T-helper 1 cell treated with Interleukin-12 subunit alpha and Interleukin-12 subunit beta and Interleukin-4 antibody, amounts not matched to agents 30 μg/mL and 1 μg/mL, for 36 hours (primary cell): ENCODE results near the gene SIK3.

ENCODE experiments used
- H3K27ac Mint-ChIP-seq: one replicate; pipeline ENCODE4 v1.8.0; 2021; ENCODE audit warnings: mild to moderate bottlenecking, mixed read lengths
- H3K27me3 Mint-ChIP-seq: one replicate; pipeline ENCODE4 v1.8.0; 2021; ENCODE audit warnings: low read depth, mixed read lengths
- H3K36me3 Mint-ChIP-seq: one replicate; pipeline ENCODE4 v1.8.0; 2021; ENCODE audit warnings: low read depth, mixed read lengths
- H3K4me1 Mint-ChIP-seq: one replicate; pipeline ENCODE4 v1.8.0; 2021; ENCODE audit warnings: low read depth, mixed read lengths
- H3K4me3 Mint-ChIP-seq: one replicate; pipeline ENCODE4 v1.8.0; 2021; ENCODE audit warnings: mild to moderate bottlenecking, moderate library complexity, mixed read lengths
- H3K9me3 Mint-ChIP-seq: one replicate; pipeline ENCODE4 v1.8.0; 2021; ENCODE audit warnings: mixed read lengths

The SIK3 gene

DNA sequence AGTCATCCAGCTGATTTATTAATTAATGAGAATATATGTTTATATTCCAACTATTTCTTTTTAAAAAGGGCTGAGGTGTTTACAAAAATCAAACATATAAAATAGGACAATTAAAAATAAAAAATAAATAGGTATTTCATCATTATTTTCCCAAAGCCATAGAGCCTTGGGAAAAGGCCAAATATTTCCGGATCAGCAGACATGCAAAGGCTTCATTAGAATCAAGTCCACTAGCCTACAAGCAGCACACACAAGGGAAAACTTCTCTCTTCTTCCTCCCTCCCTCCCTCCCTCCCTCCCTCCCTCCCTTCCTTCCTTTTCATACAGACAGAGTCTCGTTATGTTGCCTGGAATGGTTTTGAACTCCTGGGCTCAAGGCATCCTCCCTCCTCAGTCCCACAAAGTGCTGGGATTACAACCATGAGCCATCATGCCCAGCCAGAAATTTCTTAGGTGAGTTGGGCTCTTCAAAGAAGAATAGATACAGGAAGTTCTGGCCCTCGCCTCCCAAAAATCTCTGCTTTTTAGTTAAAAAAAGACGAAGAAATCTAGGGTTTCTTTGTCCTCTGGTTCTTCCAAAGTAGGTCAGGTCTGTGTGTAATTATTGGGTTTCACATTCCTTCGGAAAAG lies 121.2 kb downstream of the SIK3 start:
- Mint-ChIP-seq H3K9me3 (no peaks in the 10 kb centered on the region), H3K27me3 (no peaks in the 10 kb centered on the region), H3K27ac (no peak overlapping the region), H3K4me1 (peaks cover 32% of the 10 kb centered on the region), H3K36me3 (no peaks in the 10 kb centered on the region), H3K4me3 (no peak overlapping the region)

DNA sequence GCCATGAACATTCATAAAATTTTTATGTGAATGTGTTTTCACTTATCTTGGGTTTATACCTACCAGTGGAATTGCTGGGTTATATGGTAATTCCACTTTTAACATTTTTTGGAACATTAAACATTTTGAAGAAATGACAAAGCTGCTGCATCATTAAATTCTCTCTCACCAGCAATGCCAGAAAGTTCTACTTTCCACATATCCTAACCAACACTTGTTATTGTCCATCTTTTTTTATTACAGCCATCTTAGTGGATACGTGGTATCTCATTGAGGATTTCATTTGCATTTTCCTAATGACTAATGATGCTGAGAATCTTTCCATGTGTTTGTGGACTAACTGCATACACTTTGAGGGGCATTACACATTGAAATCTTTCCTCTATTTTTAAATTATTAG lies 122.6 kb downstream of the SIK3 start:
- no peaks in the 10 kb centered on the region for H3K36me3 Mint-ChIP-seq
- peaks cover 23% of the 10 kb centered on the region for H3K4me1 Mint-ChIP-seq
- no peak overlapping the region for H3K4me3 Mint-ChIP-seq
- no peak overlapping the region for H3K27ac Mint-ChIP-seq
- H3K27me3 Mint-ChIP-seq = no peaks in the 10 kb centered on the region
- no peaks in the 10 kb centered on the region for H3K9me3 Mint-ChIP-seq

DNA sequence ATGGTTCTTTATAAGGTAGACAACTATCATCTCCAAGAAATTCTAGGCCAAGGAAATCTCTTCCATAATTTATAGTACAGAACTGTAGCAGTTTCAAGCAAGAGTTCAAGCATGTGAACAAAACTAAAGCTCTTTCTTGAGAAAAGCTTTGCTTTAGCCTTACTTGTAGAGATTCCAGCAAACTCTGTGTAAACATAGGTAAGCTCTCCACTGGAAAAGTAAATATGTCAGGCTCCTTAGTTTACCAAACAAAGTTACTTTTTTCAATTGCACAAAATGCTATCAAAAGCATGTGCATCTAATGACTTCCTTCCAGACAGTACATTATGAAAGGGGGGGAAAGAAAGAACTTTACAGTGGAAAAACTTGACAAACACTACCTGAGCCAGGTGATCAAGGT lies 125.0 kb downstream of the SIK3 start:
- H3K27ac Mint-ChIP-seq = no peak overlapping the region
- H3K9me3 Mint-ChIP-seq = no peaks in the 10 kb centered on the region
- H3K4me3 Mint-ChIP-seq = no peak overlapping the region
- no peaks in the 10 kb centered on the region for H3K36me3 Mint-ChIP-seq
- H3K4me1 Mint-ChIP-seq = peaks cover 13% of the 10 kb centered on the region
- no peaks in the 10 kb centered on the region for H3K27me3 Mint-ChIP-seq

DNA sequence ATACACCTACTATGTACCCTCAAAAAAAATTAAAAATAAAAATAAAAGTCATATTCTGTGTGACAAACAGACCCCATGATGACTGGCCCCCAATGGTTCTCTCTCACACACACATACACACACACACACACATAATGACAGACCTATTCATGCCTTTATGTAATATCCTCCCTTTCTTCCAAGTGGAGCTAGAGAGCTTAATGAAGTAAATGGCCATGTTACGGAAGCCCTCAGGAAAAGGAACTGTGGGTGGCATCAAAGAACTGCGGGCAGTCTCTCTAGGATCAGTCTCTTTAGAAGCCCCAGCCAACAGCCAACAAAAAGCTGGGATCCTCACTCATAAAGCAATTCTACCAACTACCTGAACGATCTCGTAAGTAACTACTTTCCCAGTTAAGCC lies 125.5 kb downstream of the SIK3 start:
- peaks cover 12% of the 10 kb centered on the region for H3K4me1 Mint-ChIP-seq
- H3K9me3 Mint-ChIP-seq = no peaks in the 10 kb centered on the region
- H3K4me3 Mint-ChIP-seq = no peak overlapping the region
- H3K27ac Mint-ChIP-seq = no peak overlapping the region
- no peaks in the 10 kb centered on the region for H3K36me3 Mint-ChIP-seq
- no peaks in the 10 kb centered on the region for H3K27me3 Mint-ChIP-seq

DNA sequence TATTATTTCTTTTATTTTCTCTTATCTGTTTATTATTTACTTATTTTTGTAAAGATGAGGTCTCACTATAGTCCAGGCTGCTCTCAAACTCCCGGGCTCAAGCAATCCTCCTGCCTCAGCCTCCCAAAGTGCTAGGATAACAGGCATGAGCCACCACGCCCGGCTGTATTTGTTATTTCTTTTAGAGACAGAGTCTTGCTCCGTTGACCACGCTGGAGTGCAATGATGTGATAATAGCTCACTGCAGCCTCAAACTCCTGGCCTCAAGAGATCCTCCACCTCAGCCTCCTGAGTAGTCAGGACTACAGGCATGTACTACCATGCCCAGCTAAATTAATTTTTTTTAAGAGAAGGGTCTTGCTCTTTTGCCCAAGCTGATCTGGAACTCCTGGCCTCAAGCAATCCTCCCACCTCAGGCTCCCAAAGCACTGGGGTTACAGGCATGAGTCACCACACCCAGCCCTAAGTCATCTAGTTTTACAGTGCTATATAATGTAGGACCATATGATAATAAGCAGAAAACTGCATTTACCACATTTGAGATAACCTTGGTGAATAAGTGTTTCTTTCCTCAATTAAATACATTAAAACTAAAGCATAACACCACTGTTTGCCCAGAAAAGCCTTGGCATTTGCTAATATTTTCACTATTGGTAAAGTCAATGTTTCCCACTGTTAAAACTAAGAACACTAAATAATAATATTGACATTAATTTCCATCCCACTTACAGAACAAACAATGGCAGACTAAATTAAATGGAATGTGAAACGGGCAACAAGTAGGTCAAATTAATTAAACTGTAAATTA lies 127.5 kb downstream of the SIK3 start:
- peaks cover 2% of the 10 kb centered on the region for H3K36me3 Mint-ChIP-seq
- no peak overlapping the region for H3K4me3 Mint-ChIP-seq
- H3K27me3 Mint-ChIP-seq = no peaks in the 10 kb centered on the region
- no peak overlapping the region for H3K27ac Mint-ChIP-seq
- peaks cover 10% of the 10 kb centered on the region for H3K4me1 Mint-ChIP-seq
- no peaks in the 10 kb centered on the region for H3K9me3 Mint-ChIP-seq

DNA sequence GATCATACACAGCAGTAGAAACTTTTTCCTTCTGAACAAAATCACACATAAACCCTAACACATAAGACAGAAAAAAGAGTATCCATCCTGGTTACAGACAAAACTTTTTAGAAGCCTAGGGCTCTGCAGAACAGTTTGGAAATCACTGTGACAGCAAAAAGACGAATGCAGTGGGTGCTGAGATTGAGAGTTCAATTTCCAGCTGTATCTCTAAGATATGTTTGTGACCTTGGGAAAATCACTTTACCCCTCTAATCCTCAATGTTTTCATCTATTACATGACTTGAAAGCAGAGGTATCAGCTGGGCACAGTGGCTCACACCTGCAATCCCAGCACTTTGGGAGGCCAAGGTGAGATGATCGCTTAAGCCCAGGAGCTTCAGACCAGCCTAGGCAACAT lies 128.5 kb downstream of the SIK3 start:
- H3K4me3 Mint-ChIP-seq = no peak overlapping the region
- peaks cover 10% of the 10 kb centered on the region for H3K4me1 Mint-ChIP-seq
- no peaks in the 10 kb centered on the region for H3K27me3 Mint-ChIP-seq
- H3K9me3 Mint-ChIP-seq = no peaks in the 10 kb centered on the region
- H3K27ac Mint-ChIP-seq = no peak overlapping the region
- peaks cover 2% of the 10 kb centered on the region for H3K36me3 Mint-ChIP-seq

DNA sequence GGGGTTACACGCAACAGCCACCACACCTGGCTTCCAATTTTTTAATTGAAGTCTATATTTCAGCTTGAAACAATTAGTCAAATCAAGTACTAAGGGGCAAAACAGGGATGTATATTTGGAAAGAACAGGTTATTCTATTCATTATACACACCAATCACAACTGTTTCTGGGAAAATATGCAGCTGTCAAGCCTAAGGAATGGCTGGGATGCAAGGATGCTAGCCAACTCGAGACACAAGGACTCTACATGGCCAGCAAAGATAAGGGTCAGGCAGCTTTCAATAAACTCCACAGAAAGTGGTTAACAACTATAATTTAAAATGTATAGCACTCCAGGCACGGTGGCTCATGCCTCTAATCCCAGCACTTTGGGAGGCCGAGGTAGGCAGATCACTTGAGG lies 134.0 kb downstream of the SIK3 start:
- Mint-ChIP-seq H3K27me3 (no peaks in the 10 kb centered on the region), H3K27ac (no peak overlapping the region), H3K4me1 (peaks cover 1% of the 10 kb centered on the region), H3K36me3 (peaks cover 2% of the 10 kb centered on the region), H3K4me3 (no peak overlapping the region), H3K9me3 (no peaks in the 10 kb centered on the region)

DNA sequence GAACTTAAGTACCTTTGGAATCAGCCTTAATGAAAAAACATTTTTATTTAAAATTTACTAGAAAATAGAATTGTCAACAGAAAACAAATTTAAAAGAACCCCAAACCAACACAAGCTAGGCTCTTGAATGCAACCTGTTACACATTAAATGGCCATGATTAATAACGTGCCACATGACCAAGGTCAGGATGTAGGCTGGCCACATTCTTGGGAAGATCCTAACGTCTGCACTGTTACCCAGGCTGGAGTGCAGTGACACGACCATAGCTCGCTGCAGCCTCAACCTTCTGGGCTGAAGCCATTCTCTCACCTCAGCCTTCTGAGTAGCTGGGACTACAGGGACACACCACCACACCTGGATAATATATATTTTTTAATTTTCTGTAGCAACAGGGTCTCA lies 134.4 kb downstream of the SIK3 start:
- H3K9me3 Mint-ChIP-seq = no peaks in the 10 kb centered on the region
- peaks cover 2% of the 10 kb centered on the region for H3K36me3 Mint-ChIP-seq
- H3K27ac Mint-ChIP-seq = no peak overlapping the region
- no peaks in the 10 kb centered on the region for H3K27me3 Mint-ChIP-seq
- no peak overlapping the region for H3K4me3 Mint-ChIP-seq
- H3K4me1 Mint-ChIP-seq = peaks cover 1% of the 10 kb centered on the region

DNA sequence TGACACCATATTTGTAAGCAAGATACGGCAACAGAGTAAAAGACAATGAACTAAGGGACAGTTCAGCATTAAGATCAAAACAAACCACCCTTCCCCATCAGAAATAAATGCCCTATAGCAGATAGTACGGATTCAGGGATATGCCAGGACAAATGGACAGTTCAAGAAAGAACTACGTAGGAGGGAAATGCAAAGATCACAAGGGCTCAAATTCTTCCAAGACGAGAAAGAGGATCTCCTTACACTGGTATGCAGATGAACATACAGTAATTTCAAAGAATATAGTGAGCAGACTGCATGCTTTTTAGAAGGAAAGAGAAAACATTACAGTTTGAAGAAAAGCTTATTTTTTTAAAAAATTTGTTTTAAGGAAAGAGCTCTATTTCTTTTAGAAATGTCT lies 136.1 kb downstream of the SIK3 start:
- Mint-ChIP-seq H3K27me3 (no peaks in the 10 kb centered on the region), H3K36me3 (peaks cover 2% of the 10 kb centered on the region), H3K4me3 (no peak overlapping the region), H3K27ac (no peak overlapping the region), H3K4me1 (peaks cover 7% of the 10 kb centered on the region), H3K9me3 (no peaks in the 10 kb centered on the region)

DNA sequence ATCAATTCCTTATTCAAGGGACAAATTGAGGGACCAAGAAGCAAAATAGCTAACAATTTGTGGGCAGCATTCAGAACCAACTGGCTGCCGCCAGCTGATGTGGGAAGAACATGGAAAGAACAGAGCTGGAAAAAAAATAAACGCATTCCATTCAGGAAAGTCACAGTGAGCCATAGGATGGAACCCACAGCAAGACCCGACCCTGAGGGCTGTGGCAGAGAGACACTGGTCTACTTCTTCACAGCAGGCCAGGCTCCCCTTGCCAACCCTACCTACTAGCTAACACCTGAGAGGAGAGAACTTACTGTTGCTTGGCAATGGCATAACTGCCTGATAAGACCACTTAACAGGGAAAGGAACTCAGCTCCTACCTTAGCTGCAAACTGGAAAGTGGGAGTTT lies 137.3 kb downstream of the SIK3 start:
- peaks cover 13% of the 10 kb centered on the region for H3K4me1 Mint-ChIP-seq
- no peaks in the 10 kb centered on the region for H3K27me3 Mint-ChIP-seq
- H3K9me3 Mint-ChIP-seq = no peaks in the 10 kb centered on the region
- H3K4me3 Mint-ChIP-seq = no peak overlapping the region
- peaks cover 8% of the 10 kb centered on the region for H3K36me3 Mint-ChIP-seq
- H3K27ac Mint-ChIP-seq = no peak overlapping the region

DNA sequence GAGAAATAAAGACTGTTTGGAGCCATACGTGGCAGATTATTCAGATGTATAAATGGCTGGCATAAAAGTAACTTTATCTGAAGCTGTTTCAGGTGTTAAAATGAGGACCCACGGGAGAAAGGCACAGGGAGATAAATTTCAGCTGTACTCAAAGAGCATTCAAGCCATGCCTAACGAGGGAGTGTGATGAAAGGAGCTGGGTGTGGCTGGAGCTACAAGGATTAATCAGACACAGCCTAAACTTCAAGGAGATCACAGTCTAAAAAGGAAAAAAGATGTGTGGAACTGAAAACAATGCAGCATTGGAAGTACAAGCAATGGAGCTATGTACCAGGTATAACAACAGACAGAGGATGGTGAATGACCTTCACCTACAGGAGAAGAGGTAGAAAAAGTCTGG lies 140.0 kb downstream of the SIK3 start:
- Mint-ChIP-seq H3K9me3 (no peaks in the 10 kb centered on the region), H3K27ac (no peak overlapping the region), H3K4me3 (no peak overlapping the region), H3K27me3 (no peaks in the 10 kb centered on the region), H3K36me3 (peaks cover 10% of the 10 kb centered on the region), H3K4me1 (peaks cover 16% of the 10 kb centered on the region)

DNA sequence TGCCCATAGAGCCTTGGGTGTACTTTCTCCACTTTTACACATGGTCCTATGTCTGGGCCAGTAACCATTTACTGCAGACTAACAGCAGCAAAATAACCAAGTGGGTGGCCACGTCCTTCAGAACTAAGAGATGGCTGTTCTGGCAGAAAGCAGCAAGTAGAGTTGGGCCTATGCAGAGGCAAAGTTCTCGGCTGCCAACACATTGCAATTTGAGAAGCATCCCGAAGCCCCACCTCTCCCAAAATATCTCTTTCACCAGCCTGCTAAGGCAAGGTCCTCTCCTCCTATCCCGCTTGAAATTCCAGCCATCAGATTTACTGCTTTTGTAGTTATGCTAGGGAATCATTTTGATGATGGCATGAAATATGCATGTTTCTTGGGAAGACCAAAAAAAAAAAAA lies 142.3 kb downstream of the SIK3 start:
- H3K36me3 Mint-ChIP-seq = peaks cover 12% of the 10 kb centered on the region
- no peak overlapping the region for H3K27ac Mint-ChIP-seq
- H3K4me3 Mint-ChIP-seq = no peak overlapping the region
- no peaks in the 10 kb centered on the region for H3K27me3 Mint-ChIP-seq
- peaks cover 16% of the 10 kb centered on the region for H3K4me1 Mint-ChIP-seq
- no peaks in the 10 kb centered on the region for H3K9me3 Mint-ChIP-seq

DNA sequence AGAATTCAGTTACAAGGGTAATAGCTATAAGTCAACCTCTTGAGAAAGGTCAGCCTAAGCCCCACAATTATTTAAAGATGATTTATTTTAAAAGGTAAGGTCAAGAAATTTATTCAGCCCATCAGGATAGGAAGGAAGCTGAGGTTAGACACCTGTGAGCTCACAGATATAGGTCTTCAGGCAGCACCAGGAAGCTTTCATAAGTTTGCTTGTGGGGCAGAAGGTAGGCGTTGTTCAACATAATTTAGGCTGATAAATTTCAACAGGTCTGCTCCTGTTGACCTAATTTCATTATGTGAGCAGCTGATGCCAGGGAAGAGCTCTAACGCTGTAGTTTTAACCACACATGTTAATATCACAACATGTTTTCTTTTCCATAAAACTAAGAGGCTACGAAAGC lies 142.7 kb downstream of the SIK3 start:
- Mint-ChIP-seq H3K4me1 (peaks cover 16% of the 10 kb centered on the region), H3K36me3 (peaks cover 16% of the 10 kb centered on the region), H3K27me3 (no peaks in the 10 kb centered on the region), H3K9me3 (no peaks in the 10 kb centered on the region), H3K27ac (no peak overlapping the region), H3K4me3 (no peak overlapping the region)

DNA sequence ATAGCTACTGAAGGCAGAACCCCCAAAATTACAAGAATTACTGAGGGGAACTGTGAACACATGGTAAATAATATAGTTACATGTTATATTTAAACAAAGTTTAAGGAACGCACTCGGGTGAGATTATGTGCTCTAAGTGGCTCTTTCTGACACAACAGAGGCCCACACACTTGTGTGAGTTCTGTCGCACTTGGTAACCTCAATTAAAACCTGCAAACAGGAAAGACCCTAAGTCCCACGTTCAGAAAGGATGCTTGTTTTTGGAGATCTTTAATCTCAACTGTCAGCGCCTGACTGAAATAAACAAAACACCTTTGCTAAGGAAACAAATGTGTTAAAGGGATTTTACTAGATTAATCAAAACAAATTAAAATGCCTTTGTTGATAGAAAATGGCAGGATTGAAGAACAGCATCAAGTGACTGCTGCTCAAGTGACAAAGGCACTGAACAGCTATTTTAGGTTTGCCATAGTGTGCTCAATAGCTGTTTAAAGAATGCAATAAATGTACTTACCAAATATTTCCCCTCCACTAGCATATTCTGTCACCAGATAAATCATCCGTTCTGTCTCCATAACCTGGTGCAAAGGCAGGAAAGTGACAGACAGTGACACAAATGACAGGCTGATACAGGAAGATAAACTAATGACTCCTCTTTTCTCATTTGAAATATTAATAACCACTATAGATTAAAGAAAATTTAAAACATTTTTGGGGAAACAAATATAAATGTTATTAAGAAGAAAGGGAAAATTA lies 144.5 kb downstream of the SIK3 start:
- Mint-ChIP-seq H3K36me3 (peaks cover 24% of the 10 kb centered on the region), H3K27me3 (no peaks in the 10 kb centered on the region), H3K4me3 (no peak overlapping the region), H3K9me3 (no peaks in the 10 kb centered on the region), H3K27ac (no peak overlapping the region), H3K4me1 (peaks cover 22% of the 10 kb centered on the region)

DNA sequence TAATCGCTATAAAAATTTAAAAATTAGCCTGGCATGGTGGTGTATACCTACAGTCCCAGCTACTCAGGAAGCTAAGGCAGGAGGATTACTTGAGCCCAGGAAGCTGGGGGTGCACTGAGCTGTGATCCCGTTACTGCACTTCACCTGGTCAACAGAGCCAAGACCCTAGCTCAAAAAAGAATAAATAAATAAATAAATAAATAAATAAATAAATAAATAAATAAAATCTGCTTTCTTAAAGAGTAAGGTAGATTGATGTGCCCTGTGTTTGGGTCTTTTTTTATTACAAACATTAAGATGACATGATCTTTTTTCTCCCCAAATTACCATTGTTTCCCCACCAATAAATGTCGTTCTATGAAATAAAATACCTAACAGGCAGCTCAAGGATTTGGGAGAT lies 146.5 kb downstream of the SIK3 start:
- peaks cover 21% of the 10 kb centered on the region for H3K4me1 Mint-ChIP-seq
- no peaks in the 10 kb centered on the region for H3K9me3 Mint-ChIP-seq
- H3K27me3 Mint-ChIP-seq = no peaks in the 10 kb centered on the region
- peaks cover 28% of the 10 kb centered on the region for H3K36me3 Mint-ChIP-seq
- H3K4me3 Mint-ChIP-seq = no peak overlapping the region
- H3K27ac Mint-ChIP-seq = no peak overlapping the region
